ENCODE data around the gene SIGLEC8.

GRCh38 chr19:51460164-51460992 is 2.1 kb upstream of the SIGLEC8 start:
- TF ChIP-seq CTCF (conservative IDR thresholded peaks at IDR 0.05; ENCODE audit: low read length) (no peak), EZH2phosphoT487 (IDR thresholded peaks at IDR 0.05; ENCODE audit: borderline replicate concordance) (no peak)
